Measurements from ENCODE around the gene KIAA1217. TPM values are rescaled to one million over a fixed set of nuclear protein-coding genes. Genes with fewer than 3 reads are reported as not detected.
A peak's percentile ranks its signal among the peaks of the same experiment; 100 is the strongest.
"Not testable (repeated sequence)": the region's sequence is repeated elsewhere in the genome, so short reads cannot be mapped to it uniquely, and the experiment has no call there.

The KIAA1217 gene
- total and polyA plus RNA-seq, 2 of the 4 experiments (the other 2 are of a cell fraction) = 3.4 to 4.4 TPM

DNA sequence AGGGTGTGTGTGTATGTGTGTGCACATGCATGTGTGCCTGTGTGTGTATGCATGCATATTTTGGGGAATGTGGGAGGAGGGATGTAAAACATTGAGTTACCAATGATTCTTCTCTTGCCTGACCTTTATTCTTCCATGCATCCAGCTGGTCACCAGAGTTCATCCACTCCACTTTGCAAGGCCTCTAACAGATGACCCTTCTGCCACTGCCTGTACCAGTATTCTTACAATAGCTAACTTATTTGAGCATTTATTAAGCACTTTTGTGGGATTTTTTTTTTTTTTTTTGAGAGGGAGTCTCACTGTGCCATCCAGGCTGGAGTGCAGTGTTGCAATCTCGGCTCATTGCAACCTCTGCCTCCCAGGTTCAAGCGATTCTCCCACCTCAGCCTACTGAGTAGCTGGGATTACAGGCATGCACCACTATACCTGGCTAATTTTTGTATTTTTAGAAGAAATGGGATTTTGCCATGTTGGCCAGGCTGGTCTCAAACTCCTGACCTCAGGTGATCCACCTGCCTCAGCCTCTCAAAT, 233.8 kb downstream of the KIAA1217 start:
- 0 out of 3 replicates have a peak overlapping the region, but pooled peaks have one; percentile 13 for H2BK15ac ChIP-seq (ENCODE audit: low read depth, low read length)
- POLR2A ChIA-PET (ENCODE audit: unreplicated experiment); in situ Hi-C loops (cut with MboI; ENCODE audit: low sequenced_read_pairs); H3K4me2 ChIP-seq (ENCODE audit: low read depth, low read length); H4K8ac ChIP-seq (ENCODE audit: low read depth in 2 of 2, low read length in 2 of 2); H3K27ac ChIP-seq (ENCODE audit: insufficient read depth, low read length); H2BK5ac ChIP-seq (ENCODE audit: low read depth, low read length, poor library complexity, severe bottlenecking); H2AK5ac ChIP-seq (ENCODE audit: low read depth, low read length); H3K9ac ChIP-seq (ENCODE audit: low read depth, low read length); H3K56ac ChIP-seq (ENCODE audit: extremely low read depth, insufficient read depth, low read length); intact Hi-C loops (cut with micrococcal nuclease); H4K91ac ChIP-seq (ENCODE audit: insufficient read depth, low read depth, low read length); H4K20me1 ChIP-seq (ENCODE audit: insufficient read depth, low read length); CTCF ChIA-PET; H2BK20ac ChIP-seq (ENCODE audit: low read depth, low read length); H2AFZ ChIP-seq (replicated peaks; ENCODE audit: low read length, poor library complexity); H3K79me1 ChIP-seq (ENCODE audit: low read depth in 1 of 2, low read length in 2 of 2); BruUV-seq (replicated peaks); H3K18ac ChIP-seq (ENCODE audit: low read depth, low read length); H3K36me3 ChIP-seq (ENCODE audit: control insufficient read depth, insufficient read depth, low read length); H2AK9ac ChIP-seq (replicated peaks; ENCODE audit: low read depth, low read length, poor library complexity); H3K27me3 ChIP-seq (ENCODE audit: control insufficient read depth, insufficient read depth, low read length); H3K4ac ChIP-seq (ENCODE audit: low read depth, low read length); H3K4me1 ChIP-seq (ENCODE audit: control insufficient read depth, insufficient read depth, low read length); dilution Hi-C loops (cut with HindIII; ENCODE audit: low sequenced_read_pairs, unreplicated experiment); H3K14ac ChIP-seq (replicated peaks; ENCODE audit: low read depth, low read length); H4K5ac ChIP-seq (ENCODE audit: low read depth, low read length); ATAC-seq (ENCODE audit: low read depth); DNase-seq; H3K23ac ChIP-seq (ENCODE audit: low read depth, low read length); H3K4me3 ChIP-seq (ENCODE audit: insufficient read depth, low read depth, low read length); H3K9me3 ChIP-seq (ENCODE audit: control insufficient read depth, insufficient read depth, low read length): not testable (repeated sequence)
- H3K9me1 ChIP-seq (ENCODE audit: insufficient read depth, low read length) = peaks cover 19% of the 10 kb centered on the region
- WGBS, 2 experiments (ENCODE audit: extremely low coverage in 2 of 2, insufficient read length in 1 of 2) = no CpG with 5 or more reads among the region's 2 CpGs
- 0 out of 2 replicates have a peak overlapping the region, but pooled peaks have one; percentile 39 for H2BK120ac ChIP-seq (ENCODE audit: low read depth, low read length)
